HG02938 (cell line): ENCODE results near the gene GNB5.

Experiments used
- ATAC-seq: cut with Tn5 transposase; IDR thresholded peaks from one replicate; pipeline ENCODE4 v1.9.1; 2021; ENCODE audit warnings: mild to moderate bottlenecking, moderate library complexity; ENCODE audit not compliant: unreplicated experiment

Gene GNB5

DNA sequence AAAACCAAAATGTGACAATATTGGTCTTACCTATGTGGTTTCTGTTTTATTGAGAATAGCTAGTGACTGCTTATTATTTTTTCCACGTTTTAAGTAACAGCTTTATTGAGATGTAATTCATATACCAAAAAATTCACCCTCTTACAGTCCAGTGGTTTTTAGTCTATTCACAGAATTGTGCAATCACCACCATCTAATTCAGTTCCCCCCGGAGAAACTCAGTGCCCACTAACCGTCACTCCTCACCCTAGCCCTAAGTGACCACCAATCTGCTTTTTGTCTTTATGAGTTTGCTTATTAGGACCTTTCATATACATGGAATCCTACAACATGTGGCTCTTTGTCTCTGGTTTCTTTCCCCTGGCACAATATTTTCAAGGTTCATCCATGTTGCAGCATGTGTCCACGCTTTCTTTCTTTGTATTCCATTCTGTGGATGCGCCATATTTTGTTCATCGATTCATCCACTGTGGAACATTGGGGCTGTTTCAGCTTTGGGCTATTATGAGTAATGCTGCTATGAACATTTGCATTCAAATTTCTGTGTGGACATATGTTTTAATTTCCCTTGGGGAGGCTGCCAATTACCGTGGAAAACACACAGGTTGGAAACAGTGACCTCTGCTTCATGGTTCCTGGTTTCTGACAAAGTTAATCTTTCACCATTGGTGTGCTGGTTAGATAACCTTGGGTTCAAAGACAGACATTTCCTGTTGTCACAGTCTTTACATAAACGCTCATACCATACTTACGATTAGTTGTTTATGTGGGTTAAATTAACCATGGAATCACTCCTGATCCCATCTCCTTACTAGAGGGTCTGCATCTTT, 75.4 kb downstream of the GNB5 start:
- ATAC-seq, result no peak

DNA sequence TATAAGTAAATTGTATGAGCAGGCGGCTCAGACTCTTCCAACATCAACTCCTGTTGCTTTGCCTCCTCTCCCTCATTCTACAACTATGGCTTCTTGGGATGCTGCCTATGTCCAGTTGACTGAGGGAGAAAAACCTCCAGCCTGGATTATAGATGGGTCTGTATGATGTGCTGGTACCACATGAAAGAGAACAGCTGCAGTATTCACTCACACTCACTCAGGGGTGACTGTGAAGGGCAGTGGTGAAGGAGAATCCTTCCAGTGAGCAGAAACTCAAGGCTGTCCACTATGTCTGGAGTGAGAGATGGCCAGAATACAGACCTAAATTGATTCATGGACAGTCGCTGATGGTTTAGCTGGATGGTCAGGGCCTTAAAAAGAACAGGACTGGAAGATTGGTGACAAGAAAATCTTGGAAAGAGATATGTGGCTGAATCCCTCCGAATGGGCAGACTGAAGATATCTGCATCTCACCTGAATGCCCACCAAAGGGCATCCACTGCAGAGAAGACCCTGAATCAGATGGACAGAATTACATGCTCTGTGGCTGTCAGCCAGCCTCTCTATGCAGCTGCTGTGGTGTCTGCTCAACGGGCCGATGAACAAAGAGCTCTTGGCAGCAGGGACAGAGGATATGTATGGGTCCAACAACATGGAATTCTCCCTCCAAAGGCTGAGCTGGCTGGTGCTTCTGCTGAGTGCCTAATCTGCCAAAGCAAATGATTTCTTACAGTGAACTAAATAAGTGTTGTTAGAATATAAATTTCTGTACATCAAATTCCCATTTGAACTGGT, 76.7 kb downstream of the GNB5 start:
- no peak for ATAC-seq

DNA sequence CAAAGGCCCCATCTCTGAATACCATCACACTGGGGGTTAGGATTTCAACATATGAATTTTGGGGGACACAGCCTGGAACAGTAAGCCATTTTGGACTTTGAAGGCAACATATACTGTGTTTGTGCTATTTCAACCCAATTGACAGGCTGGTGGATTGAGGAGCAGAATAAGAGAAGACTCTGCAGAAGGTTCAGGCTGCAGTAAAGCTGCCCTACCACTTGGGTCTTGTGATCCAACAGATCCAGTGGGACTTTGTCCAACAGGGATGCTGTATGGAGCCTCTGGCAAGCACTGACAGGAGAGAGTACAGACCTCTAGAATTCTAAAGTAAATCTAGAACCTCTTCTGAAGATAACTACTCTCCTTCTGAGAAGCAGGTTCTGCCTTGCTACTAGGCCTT, 77.5 kb downstream of the GNB5 start:
- ATAC-seq, result no peak

DNA sequence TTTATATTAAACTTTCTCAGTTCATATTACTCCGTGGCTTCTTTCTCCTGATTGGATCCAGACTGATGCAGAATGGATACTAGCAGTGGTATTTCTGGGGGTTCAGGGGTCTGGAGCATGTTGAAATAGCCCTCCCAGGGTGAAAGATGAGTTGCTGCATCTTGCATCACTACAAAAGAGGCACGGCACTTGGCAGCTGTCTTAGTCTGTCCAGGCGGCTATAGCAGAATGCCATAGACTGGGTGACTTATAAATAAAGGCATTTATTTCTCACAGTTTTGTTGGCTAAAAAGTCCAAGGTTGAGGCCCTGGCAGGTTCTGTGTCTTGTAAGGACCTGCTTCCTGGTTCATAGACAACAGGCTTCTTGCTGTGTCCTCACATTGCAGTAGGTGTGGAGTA, 78.0 kb downstream of the GNB5 start:
- ATAC-seq, result no peak

DNA sequence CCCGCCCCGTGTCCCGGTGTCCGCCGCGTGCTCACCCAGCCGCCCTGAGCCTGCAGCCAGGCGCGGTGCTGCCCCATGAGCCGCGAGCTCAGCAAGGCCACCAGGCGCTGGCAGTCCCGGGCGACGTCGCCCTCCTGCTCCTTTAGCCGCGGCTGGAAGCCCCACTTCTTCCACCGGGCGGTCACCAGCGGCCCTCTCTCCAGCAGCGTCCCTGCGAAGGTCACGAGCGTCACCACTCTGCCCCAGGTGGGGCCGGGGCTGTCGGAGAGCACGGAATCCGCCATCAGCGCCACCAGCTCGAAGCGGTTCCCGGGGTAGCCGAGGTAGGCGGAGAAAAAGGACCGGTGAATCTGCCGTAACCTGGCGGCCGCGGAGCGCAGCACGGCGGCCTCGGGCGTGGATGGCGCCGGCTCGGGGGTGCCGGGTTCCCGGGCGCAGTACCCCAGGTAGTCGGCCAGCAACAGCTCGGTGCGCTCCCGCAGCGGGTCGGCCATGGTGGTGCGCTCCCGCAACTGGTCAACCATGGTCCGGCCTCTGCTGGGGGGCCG, 78.9 kb downstream of the GNB5 start:
- ATAC-seq, result peak; percentile 36

DNA sequence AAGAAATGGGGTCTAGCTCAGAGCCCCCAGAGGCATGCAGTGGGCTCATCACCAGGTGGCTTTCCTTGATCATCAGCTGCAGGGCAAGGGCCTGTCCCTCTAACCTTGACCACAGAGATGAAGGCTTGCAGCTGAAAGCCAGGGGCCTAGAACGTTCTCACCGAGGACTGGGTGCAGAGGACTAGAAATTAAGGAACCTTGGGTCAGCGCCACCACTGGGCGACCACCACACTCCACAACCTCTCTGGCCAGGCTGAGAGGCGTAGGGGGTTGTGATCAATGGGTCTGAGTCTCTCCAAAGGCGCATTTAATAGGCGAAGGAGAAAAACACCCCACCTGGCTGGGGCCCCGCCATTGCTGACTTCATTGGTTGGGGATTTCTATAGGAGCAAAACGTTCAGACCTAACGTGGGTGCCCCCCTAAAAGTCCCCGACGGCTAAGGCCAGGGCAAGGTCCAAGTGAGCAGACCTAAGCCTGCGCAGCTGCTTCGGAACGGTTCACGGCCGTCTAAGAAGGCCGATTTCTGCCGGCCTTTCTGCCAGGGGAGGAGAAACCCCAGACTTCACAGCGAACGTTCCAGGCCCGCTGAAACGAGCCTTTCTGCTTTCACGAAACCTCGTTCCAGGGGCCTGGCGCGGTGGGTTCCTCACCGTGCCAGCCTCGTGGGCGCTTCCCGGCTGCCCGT, 79.5 kb downstream of the GNB5 start:
- no peak for ATAC-seq

DNA sequence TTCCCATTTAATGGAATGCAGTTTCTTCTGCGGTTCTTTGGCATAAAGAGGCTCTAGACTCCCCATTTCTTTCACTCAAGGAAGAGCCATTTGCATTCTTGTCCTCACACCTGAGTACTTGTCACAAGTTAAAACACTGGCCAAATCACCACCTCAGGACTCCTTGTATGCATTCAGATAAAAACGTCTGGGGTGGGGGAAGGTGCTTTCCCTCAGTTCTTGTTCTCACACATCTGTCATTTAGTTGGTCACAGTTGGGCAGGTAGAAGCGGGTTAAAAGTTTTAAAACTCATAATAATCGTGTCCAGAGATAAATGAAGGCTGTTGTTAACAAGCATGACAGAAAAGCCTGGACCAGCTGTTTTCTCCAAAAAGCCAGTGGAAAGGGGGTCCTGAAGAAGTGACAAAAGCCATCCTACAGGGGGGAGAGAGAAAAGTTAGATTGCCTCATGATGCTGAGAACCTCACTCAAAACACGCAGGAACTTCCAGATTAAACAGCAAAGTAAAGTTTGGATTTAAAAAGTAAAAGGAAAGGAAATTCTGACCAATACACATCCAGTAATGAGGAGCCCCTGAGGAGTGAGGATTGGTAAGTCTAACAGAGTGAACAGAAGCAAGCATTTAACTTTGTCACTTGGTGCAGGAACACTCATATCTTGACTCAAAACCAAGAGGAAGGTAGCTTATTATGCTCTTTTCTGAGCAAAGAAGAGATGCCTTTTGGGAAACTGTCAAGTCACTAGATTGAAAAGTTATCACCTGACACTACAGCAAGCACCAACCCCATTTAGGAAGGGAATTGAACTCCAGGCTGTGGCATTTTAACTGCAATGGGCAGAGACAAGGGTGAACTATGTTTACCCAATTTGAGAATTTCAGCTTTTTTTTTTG, 81.4 kb downstream of the GNB5 start:
- peak; percentile 54 for ATAC-seq

DNA sequence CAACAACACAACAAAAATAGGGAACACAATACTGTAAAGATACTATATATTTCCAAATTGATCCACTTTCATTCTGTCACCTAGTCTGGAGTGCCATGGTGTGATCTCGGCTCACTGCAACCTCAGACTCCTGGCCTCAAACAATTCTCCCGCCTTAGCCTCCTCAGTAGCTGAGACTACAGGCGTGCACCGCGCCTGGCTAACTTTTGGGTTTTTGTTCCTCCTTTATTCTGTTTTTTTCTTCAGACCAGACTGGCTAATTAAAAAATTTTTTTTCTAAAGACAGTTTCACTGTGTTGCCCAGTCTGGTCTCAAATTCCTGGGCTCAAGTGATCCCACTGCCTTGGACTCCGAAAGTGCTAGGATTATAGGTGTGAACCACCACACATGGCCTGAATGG, 84.0 kb downstream of the GNB5 start:
- no peak for ATAC-seq

DNA sequence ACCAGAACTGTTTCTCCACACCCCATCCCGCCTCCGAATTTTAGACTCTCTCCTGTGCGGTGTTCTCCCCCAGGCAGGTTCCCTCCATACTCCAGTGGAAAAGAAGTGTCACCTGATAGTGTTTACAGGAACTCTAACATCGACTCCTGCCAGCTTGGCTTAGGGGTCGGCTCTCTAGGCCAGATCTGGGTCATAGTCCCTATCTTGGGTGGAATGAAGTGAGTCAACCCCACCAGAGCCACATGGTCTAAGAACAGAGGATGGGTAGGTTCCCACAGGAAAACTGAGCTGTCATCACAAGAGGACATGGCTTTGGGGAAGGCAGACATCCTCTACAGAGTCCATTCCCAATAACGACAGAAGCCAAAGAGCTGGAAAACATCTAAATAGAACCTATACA, 84.6 kb downstream of the GNB5 start:
- no peak for ATAC-seq

DNA sequence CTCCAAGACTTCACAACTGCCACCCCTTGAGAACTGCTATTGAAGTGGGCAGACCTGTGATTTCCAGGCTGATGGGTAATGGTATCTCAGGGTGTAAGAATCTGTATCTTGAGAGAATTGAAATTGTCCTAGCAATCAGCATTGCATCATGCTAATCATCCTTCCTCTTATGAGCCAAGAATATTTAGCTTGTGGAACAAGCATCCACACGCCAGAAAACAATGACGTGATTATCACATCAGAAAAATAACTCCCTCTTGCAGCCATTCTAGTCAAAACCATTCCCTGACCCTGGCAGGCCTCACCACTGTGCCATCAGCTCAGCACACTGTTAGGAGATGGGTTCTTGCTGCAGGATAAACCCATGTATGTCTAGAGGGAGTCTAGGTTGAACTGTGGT, 85.3 kb downstream of the GNB5 start:
- ATAC-seq, result no peak

DNA sequence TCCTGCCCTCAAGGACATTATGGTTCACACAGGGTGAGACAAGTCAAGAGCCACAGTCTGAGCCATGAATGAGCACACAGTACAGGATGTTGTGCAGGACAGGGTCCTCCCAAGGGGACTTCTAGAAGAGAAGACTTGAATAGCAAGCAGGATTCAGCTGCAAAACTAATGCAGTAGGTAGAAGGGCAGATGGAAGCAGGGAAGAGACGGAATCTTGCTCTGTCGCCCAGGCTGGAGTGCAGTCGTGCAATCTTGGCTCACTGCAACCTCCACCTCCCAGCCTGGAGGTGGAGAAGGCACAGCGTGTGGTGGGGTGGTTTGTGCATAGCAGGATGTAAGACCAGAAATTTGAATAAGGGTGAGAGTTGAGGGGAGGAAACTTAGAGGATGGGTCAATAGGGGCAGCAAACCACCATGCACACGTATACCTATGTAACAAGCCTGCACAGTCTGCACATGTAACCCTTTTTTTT, 86.6 kb downstream of the GNB5 start:
- ATAC-seq, result peak; percentile 41

DNA sequence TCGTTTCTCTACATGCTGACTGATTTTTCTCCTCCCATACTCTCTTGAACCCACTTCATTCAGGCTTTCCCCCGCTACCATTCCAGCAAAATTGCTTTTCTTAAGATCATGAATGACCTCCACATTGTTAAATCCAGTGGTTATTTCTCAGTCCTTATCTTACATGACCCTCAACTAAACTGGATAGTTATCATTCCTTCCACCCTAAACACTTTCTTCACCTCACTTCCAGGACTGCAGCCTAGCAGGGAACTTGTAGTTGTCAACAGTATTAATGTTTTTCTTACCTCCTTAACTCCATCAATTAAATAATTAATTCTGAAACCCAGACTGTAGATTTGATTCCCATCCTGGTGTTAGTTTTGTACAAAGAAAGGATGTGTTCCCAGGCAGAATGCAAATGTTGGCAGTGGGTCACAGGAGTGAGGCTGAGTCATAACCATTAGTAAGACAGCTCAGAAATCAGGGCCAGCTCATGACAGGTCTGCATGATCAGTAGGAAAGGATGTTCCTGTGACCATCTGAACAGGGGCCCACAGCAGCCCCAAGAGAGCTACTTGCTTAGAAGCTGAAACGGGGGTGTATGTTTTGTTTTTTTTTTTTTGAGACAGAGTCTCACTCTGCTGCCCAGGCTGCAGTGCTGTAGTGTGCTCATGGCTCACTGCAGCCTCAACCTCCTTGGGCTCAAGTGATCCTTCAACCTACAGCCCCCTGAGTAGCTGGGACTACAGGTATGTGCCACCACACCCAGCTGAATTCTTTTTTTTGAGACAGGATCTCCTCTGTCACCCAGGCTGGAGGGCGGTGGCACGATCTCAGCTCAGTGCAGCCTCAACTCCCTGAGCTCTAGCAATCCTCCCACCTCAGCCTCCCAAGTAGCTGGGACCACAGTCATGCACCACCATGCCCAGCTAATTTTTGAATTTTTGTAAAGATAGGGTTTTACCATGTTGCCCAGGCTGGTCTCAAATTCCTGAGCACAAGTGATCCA, 87.7 kb downstream of the GNB5 start:
- peak; percentile 70 for ATAC-seq

DNA sequence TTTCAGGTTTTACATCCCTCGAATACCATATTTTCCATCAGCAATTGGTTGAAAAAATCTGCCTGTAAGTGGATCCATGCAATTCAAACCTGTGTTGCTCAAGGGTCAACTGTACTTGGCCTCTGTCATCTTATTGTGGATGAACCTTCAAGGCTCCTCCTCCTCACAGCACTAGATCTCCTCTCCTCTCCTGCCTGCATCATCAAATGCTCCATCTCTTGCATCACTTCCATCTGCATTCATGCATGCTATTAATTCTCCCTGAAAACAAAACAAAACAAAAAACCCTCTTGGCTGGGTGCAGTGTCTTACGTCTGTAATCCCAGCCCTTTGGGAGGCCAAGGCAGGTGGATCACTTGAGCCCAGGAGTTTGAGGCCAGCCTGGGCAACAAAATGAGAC, 88.7 kb downstream of the GNB5 start:
- ATAC-seq, result no peak

DNA sequence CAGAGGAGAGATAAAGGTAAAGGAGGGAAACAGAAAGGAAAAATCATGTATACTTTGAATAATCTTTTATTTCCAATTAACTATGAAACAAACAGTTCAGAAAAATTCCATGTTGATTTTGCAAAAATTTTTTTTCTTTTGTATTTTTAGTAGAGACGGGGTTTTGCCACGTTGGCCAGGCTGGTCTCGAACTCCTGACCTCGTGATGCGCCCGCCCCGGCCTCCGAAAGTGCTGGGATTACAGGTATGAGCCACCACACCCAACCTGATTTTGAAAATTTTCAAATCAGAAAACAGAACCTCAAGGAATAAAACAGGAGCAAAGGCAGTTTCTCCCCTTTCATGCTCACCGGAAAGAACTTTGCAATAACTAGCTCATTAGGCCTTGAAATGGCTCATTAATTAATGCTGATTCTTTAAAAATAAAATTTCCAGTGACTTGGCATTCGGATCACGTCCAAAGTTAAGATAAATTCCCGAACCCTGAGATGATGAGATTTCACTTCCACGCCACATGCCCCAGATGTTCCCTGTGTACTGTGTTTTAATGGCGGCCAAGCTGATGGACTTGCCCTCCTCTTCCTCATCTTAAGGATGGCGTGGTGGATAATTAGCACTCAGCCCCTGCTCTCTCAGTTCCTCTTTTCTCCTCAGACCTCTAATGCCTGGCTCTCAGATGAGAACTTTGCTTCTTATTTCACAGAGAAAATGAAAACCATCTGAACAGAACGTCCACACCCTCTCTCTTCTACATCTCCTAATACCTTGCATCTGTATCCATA, 89.5 kb downstream of the GNB5 start:
- no peak for ATAC-seq

DNA sequence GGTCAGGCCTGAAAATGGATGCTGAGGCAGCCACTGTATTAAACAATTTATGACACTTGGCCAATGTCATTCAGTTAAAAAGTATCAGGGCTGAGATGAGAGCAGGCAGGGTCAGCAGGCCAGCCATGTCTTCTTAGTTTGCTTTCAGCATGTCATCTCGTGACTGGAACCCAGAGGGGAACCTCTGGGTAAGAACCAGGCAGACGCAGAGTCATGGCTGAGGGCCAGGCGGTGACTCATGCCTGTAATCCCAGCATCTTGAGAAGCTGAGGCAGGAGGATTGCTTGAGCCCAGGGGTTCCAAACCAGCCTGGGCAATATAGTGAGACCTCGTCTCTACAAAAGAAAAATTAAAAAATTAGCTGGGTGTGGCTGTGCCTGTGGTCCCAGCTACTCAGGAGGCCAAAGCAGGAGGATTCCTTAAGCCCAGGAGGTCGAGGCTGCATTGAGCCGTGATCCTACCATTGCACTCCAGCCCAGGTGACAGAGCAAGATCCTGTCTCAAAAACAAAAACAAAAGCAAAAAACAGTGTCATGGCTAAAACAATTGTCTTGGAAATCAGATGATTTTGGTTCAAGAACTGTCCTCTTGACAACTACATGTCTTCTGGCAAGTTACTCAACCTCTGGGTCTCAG, 90.3 kb downstream of the GNB5 start:
- ATAC-seq, result no peak

DNA sequence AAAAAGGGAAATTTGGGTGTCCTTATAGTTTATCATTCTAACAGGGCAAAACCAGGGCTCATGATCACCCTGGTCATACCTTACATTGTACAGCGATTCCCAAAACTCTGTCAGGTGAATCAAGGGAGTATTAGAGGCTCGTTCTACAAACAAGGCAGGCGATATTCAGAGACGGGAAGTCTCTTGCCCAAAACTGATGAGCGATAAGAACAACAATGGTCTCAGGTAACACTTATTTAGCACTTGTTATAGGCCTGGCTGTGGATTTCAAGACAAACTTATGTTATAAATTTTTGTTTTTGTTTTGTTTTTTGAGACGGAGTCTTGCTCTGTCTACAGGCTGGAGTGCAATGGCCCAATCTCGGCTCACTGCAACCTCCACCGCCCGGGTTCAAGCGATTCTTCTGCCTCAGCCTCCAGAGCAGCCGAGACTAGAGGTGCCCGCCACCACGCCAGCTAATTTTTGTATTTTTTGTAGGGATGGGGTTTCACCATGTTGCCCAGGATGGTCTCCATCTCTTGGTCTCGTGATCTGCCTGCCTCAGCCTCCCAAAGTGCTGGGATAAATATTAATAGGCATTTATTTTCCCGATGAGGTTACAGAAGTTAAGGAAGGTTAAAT, 91.4 kb downstream of the GNB5 start:
- ATAC-seq, result no peak

DNA sequence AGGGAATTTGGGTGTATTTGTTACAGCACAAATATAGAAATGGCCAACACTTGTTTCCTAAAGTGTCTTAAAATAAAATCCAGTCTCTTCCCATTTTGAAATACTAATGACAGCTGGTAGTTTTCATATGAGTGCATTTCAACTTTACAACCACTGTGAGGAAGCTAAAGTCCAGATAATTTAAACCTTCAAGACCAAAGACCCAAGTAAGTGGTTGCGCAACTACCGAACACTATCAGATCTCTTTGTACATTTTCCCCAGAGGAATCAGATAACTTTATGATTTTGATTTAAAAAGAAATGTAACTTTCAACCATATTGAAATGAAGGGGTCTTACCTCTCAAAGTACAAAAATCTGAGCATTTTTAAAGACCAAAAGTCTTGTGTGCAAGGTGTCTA, 92.9 kb downstream of the GNB5 start:
- ATAC-seq, result no peak
